ENCODE data around the gene IZUMO4. TPM values are rescaled to one million over a fixed set of nuclear protein-coding genes. Genes with fewer than 3 reads are reported as not detected.
"Not testable (repeated sequence)": the region's sequence is repeated elsewhere in the genome, so short reads cannot be mapped to it uniquely, and the experiment has no call there.

Gene IZUMO4
- total RNA-seq, 2 experiments from 2014 or later = 8.7 to 9.5 TPM

DNA sequence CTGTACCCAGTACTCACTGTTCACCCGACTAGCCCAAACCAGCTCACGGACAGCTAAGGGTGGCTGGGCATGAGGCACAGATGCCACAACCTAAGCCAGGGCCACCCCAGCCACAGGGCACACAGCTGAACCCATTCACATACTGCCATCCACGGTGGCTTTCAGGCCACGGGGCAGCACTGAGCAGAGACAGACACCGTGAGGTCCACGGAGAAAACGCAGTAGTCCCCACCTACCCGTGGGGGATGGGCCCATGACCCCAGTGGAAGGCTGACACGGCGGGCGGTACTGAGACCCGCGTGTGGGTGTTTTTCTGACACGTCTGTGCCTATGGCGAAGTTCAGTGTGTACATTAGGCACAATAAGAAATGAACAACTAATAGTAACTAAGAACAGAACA lies 25.5 kb downstream of the IZUMO4 start:
- ChIA-PET POLR2A (no interaction called here), CTCF (no interaction called here)
- Mint-ChIP-seq H3K36me3 (ENCODE audit: low read depth) (peaks cover 41% of the 10 kb centered on the region), H3K4me1 (ENCODE audit: low read depth) (peaks cover 1% of the 10 kb centered on the region), H3K9me3 (ENCODE audit: insufficient read depth) (no peaks in the 10 kb centered on the region), H3K27me3 (ENCODE audit: low read depth) (no peaks in the 10 kb centered on the region), H3K4me3 (no peak overlapping the region), H3K27ac (no peak overlapping the region)
- ATAC-seq (no peak), DNase-seq (no peak)

DNA sequence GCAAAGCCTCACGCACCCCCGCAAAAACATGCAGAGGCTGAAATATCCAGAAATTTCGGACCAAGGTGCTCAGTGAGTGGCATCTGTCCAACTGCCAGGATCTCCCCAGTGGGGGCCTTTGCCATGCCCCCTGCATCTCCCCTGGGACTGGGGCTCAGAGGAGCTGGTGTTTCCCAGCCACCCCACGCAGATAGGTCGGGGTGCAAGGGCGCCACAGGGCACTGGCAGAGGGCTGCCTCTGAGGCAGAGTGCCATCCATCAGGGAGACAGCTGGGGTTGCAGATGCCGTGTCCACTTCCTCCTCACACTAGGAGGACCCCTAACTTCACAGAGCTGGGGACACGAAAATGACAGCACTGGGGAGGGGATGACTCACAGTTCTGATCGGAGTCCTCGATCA lies 26.3 kb downstream of the IZUMO4 start:
- ChIA-PET CTCF (no interaction called here), POLR2A (no interaction called here)
- H3K36me3 Mint-ChIP-seq (ENCODE audit: low read depth) = peaks cover 39% of the 10 kb centered on the region
- H3K9me3 Mint-ChIP-seq (ENCODE audit: insufficient read depth) = no peaks in the 10 kb centered on the region
- H3K27me3 Mint-ChIP-seq (ENCODE audit: low read depth) = no peaks in the 10 kb centered on the region
- H3K4me1 Mint-ChIP-seq (ENCODE audit: low read depth) = peaks cover 1% of the 10 kb centered on the region
- no peak for DNase-seq
- H3K27ac Mint-ChIP-seq = no peak overlapping the region
- H3K4me3 Mint-ChIP-seq = no peak overlapping the region
- no peak for ATAC-seq

DNA sequence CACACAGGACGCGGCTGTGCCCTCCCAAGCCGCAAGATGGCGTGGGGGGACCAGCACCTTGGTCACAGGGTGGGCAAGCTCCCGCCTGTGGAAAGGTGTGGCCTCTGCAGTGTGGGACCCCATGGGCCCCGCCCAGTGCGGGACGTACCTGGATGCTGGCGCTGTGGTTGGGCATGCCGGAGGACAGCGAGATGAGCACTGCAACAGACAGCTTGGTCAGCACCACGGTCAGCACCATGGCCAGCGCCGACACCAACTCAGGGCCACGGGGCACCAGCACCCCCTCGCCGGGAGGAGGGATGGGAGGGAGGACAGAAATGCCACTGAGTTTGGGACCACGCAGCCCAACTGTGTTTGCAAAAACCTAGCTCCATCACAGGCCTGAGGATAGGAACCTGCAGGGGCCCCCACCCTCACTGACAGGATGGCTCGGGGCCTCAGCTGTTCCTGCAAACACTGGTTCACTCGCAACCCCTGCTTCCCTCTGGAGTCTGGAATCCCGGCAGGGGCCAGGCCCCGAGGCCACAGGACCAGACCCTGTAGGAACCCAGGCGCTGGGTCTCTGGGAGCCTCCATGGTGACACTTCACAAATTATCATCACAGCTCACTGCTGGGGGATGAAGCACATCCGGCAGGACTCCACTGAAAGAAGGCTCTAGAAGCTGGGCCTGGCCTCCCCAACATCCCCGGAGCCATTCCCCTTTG lies 27.1 kb downstream of the IZUMO4 start:
- no peaks in the 10 kb centered on the region for H3K27me3 Mint-ChIP-seq (ENCODE audit: low read depth)
- H3K36me3 Mint-ChIP-seq (ENCODE audit: low read depth) = peaks cover 31% of the 10 kb centered on the region
- no peak overlapping the region for H3K4me3 Mint-ChIP-seq
- POLR2A ChIA-PET = no interaction called here
- peaks cover under 1% of the 10 kb centered on the region for H3K4me1 Mint-ChIP-seq (ENCODE audit: low read depth)
- CTCF ChIA-PET = no interaction called here
- ATAC-seq (no peak), DNase-seq (peak; percentile 44)
- no peak overlapping the region for H3K27ac Mint-ChIP-seq
- H3K9me3 Mint-ChIP-seq (ENCODE audit: insufficient read depth) = no peaks in the 10 kb centered on the region

DNA sequence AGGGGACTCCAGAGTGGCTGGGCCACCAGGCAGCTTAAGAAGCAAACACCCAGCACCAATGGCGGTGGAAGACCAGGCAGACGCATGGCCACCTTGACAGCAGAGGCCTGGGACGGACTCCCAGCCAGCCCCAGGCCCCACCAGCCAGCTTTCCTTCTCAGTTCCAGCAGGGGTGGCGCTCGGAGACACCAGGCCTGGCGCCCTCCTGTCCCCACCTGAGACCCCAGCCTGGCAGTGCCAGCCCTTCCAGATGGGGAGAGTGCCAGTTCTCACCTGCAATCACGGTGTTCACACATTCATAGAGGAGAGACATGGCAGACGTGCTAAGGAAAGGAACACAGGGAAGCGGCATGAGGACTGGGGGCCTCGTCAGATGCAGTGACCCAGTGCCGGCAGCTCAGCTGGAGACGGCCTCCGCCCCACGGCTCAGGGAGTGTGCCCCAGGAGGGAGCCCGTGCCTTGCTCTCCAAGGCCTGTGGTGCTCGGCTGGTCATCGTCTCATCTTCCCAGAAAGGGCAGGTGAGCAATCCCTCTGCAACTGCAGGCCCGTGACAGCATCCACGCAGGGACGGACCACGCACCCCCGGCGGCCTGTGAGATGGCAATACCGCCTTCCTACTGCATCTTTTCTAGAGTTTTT lies 30.3 kb downstream of the IZUMO4 start:
- no peak for ATAC-seq
- ChIA-PET POLR2A (no interaction called here), CTCF (no interaction called here)

DNA sequence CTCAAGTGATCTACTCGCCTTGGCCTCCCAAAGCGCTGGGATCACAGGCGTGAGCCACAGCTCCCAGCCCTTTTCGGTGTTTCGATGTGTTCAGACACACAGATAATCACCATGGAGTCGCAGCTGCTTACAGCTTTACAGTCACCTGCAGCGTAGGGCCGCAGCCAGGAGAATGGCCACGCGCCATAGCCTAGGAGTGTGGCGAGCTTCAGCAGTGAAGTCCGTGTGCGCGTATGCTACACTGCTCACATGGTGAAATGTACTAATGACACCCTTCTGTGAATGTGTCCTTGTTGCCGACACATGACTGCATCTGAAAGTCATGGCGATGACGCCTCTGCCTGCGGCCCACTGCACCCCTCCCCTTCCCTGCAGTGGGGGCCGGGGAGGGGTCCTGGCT lies 31.0 kb downstream of the IZUMO4 start:
- Mint-ChIP-seq H3K36me3 (ENCODE audit: low read depth) (peaks cover 24% of the 10 kb centered on the region), H3K27ac (no peak overlapping the region), H3K4me3 (no peak overlapping the region), H3K4me1 (ENCODE audit: low read depth) (no peaks in the 10 kb centered on the region), H3K27me3 (ENCODE audit: low read depth) (no peaks in the 10 kb centered on the region), H3K9me3 (ENCODE audit: insufficient read depth) (no peaks in the 10 kb centered on the region)
- DNase-seq (no peak), ATAC-seq (no peak)
- ChIA-PET CTCF (no interaction called here), POLR2A (no interaction called here)

More for the DNA sequence above, 30.3 kb downstream of the IZUMO4 start:
- no peaks in the 10 kb centered on the region for H3K27me3 Mint-ChIP-seq (ENCODE audit: low read depth)
- no peak overlapping the region for H3K4me3 Mint-ChIP-seq
- no peaks in the 10 kb centered on the region for H3K4me1 Mint-ChIP-seq (ENCODE audit: low read depth)
- no peak for DNase-seq
- peaks cover 25% of the 10 kb centered on the region for H3K36me3 Mint-ChIP-seq (ENCODE audit: low read depth)
- no peaks in the 10 kb centered on the region for H3K9me3 Mint-ChIP-seq (ENCODE audit: insufficient read depth)
- H3K27ac Mint-ChIP-seq = no peak overlapping the region

DNA sequence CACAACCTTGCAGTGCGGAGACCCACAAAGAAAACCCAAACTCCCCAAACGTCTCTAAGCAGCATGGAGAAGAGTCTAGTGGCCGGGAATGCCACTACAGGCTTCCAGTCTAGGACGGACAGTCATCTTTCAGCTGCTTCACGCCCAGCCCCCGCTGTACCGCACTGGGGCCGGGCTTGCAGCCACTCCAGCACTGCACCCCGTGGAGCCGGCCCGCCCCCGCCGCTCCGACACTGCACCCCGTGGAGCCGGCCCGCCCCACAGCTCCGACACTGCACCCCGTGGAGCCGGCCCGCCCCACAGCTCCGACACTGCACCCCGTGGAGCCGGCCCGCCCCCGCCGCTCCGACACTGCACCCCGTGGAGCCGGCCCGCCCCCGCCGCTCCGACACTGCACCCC lies 31.5 kb downstream of the IZUMO4 start:
- H3K9me3 Mint-ChIP-seq (ENCODE audit: insufficient read depth); H3K4me1 Mint-ChIP-seq (ENCODE audit: low read depth); DNase-seq; H3K4me3 Mint-ChIP-seq; H3K27ac Mint-ChIP-seq; H3K27me3 Mint-ChIP-seq (ENCODE audit: low read depth); ATAC-seq; POLR2A ChIA-PET: not testable (repeated sequence)
- CTCF ChIA-PET = interaction anchor here (0.6 kb wide), 1 partner anchor 21 kb away, joined by 3 read pairs; no protein-coding TSS in a partner anchor
- H3K36me3 Mint-ChIP-seq (ENCODE audit: low read depth) = peaks cover 26% of the 10 kb centered on the region

DNA sequence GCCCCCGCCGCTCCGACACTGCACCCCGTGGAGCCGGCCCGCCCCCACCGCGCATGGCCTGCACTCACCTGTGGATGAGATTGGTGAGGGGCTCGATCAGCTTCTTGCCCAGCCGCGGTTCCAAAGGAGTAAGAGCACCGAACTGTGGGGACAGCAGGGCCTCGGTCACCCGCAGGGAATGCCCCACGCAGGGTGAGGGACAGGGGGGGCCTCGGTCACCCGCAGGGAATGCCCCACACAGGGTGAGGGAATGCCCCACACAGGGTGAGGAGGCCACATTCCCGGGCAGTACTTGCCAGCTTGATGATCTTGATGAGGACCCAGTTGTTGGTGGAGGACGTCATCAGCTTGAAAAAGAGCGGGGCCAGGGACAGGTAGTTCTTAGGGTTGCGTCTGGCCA lies 32.3 kb downstream of the IZUMO4 start:
- H3K27me3 Mint-ChIP-seq (ENCODE audit: low read depth) = no peaks in the 10 kb centered on the region
- ChIA-PET POLR2A (no interaction called here), CTCF (interaction anchor here (0.6 kb wide), 1 partner anchor 20 kb away, joined by 3 read pairs; no protein-coding TSS in a partner anchor)
- H3K36me3 Mint-ChIP-seq (ENCODE audit: low read depth) = peaks cover 25% of the 10 kb centered on the region
- ATAC-seq (no peak), DNase-seq (no peak)
- H3K9me3 Mint-ChIP-seq (ENCODE audit: insufficient read depth) = no peaks in the 10 kb centered on the region
- H3K4me3 Mint-ChIP-seq = no peak overlapping the region
- no peaks in the 10 kb centered on the region for H3K4me1 Mint-ChIP-seq (ENCODE audit: low read depth)
- H3K27ac Mint-ChIP-seq = no peak overlapping the region

DNA sequence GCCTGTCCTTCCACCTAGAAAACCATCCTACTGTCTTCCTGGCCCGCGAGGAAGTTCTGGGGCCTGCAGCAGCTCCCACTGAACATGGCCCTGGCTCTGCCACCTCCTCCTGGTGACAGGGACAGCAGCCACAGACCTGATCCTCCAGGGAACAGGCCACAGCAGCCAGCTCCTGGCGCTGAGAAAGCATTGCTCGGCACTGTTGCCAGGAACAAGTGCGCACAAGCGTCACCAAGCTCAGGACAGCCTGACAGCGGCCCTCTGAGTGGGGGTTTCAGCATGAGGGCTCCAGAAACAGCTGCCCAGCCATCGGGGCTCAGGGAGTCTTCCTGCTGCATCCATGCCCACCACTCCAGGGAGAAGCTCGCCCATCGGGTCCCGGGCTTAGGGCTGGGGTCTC lies 32.8 kb downstream of the IZUMO4 start:
- H3K27ac Mint-ChIP-seq = no peak overlapping the region
- ATAC-seq = no peak
- H3K4me1 Mint-ChIP-seq (ENCODE audit: low read depth) = no peaks in the 10 kb centered on the region
- H3K9me3 Mint-ChIP-seq (ENCODE audit: insufficient read depth) = no peaks in the 10 kb centered on the region
- no peaks in the 10 kb centered on the region for H3K27me3 Mint-ChIP-seq (ENCODE audit: low read depth)
- H3K36me3 Mint-ChIP-seq (ENCODE audit: low read depth) = peaks cover 25% of the 10 kb centered on the region
- CTCF ChIA-PET = no interaction called here
- no peak overlapping the region for H3K4me3 Mint-ChIP-seq
- DNase-seq = no peak
- POLR2A ChIA-PET = no interaction called here

DNA sequence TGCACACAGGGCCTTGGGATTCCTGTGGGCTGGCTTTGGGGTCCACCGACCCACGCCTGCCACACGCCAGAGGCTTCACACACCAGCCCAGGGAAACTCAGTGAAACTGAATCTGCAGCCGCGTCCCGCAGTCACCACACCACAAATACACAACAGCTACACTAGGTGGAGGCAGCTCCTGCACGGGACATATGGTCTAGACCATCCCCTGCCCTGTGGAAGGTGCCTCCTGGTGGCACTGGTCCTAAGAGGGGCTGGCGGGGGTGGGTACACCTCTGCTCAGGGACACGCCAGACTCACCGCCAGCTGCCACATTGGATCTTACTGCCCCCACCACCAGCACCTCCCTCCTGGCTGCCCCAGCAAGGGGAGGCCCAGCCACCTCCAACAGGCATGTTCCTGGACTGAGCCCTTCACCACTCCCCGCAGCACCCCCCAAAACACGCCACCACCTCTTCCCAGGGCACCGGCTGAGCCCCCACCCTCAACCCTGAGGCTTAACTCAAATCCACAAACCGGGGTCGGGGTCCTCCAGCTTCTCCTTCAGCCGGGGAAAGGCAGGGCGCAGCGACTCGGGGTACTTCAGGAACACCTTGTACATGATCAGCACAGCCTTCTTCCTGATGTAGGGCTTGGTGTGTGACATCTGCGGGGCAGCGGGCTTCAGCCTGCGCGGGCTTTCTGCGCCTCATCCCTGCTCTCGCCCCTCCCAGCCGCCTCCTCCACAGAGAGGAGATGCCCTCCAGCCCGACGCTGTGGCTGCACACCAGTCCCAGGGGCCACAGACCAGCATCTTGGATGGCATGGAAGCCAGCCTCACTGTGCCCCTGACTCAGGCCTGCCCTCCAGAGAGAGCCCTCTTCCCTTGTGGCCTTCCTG lies 33.4 kb downstream of the IZUMO4 start:
- ChIA-PET CTCF (no interaction called here), POLR2A (no interaction called here)
- no peak for DNase-seq
- no peaks in the 10 kb centered on the region for H3K4me1 Mint-ChIP-seq (ENCODE audit: low read depth)
- no peak overlapping the region for H3K4me3 Mint-ChIP-seq
- H3K36me3 Mint-ChIP-seq (ENCODE audit: low read depth) = peaks cover 25% of the 10 kb centered on the region
- no peaks in the 10 kb centered on the region for H3K27me3 Mint-ChIP-seq (ENCODE audit: low read depth)
- ATAC-seq = no peak
- H3K27ac Mint-ChIP-seq = no peak overlapping the region
- H3K9me3 Mint-ChIP-seq (ENCODE audit: insufficient read depth) = no peaks in the 10 kb centered on the region

DNA sequence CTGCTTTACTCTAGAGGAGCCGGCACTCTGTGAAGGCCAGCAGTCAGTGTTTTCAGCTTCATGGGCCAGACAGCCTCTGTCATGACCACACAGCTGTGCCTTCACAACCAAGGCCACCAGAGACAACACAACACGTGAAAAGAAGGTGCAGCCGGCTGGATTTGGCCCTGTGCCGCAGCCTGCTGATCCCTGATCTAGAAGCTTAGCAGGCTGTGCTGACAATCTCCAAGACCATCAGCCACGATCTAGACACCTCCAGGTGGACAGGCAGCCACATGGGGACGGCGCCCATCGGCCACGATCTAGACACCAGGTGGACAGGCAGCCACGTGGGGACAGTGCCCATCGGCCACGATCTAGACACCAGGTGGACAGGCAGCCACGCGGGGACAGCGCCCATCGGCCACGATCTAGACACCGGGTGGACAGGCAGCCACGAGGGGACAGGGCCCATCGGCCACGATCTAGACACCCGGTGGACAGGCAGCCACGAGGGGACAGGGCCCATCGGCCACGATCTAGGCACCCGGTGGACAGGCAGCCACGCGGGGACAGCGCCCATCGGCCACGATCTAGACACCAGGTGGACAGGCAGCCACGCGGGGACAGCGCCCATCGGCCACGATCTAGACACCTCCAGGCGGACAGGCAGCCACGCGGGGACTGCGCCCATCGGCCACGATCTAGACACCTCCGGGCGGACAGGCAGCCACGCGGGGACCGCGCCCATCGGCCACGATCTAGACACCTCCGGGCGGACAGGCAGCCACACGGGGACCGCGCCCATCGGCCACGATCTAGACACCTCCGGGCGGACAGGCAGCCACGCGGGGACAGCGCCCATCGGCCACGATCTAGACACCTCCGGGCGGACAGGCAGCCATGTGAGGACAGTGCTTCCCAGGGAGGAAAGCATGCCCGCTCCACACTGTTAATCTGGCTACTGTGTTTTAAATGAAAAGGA lies 34.6 kb downstream of the IZUMO4 start:
- CTCF ChIA-PET; H3K4me3 Mint-ChIP-seq; DNase-seq; POLR2A ChIA-PET; H3K27ac Mint-ChIP-seq; H3K27me3 Mint-ChIP-seq (ENCODE audit: low read depth); H3K4me1 Mint-ChIP-seq (ENCODE audit: low read depth); ATAC-seq; H3K9me3 Mint-ChIP-seq (ENCODE audit: insufficient read depth): not testable (repeated sequence)
- H3K36me3 Mint-ChIP-seq (ENCODE audit: low read depth) = peaks cover 27% of the 10 kb centered on the region

DNA sequence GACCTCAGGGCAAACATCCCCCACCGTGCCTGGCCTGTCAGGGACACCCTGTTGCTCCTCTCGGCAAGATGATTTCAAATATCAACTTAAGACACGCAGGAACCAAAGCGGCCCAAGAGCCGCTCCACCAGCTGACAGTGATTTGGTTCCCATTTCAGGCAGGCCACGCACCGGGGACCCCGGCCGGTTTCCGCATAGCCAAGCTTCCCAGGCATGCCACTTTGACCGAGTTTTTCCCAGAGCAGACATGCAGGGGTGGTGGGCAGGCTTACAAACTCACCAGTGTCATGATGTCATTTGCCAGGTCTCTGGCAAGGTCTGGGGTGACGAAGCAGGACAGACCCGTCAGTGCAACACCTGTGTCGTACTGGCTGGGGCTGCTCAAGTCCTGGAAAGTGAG lies 35.5 kb downstream of the IZUMO4 start:
- DNase-seq (no peak), ATAC-seq (no peak)
- Mint-ChIP-seq H3K27ac (no peak overlapping the region), H3K4me1 (ENCODE audit: low read depth) (no peaks in the 10 kb centered on the region), H3K36me3 (ENCODE audit: low read depth) (peaks cover 31% of the 10 kb centered on the region), H3K4me3 (no peak overlapping the region), H3K27me3 (ENCODE audit: low read depth) (no peaks in the 10 kb centered on the region), H3K9me3 (ENCODE audit: insufficient read depth) (no peaks in the 10 kb centered on the region)
- ChIA-PET CTCF (no interaction called here), POLR2A (no interaction called here)
